Astrocyte (in vitro differentiated cells and primary cell): ENCODE measurements around the gene SETD2.

Source experiments
- EZH2 ChIP-seq: IDR thresholded peaks from 2 replicates; pipeline ENCODE4 v1.6.1; 2012; ENCODE audit warnings: mild to moderate bottlenecking, low read length, inconsistent platforms; ENCODE audit not compliant: insufficient read depth
- TF ChIP-seq, protein P1 (sequence below): IDR thresholded peaks from 2 replicates; pipeline ENCODE4 v1.5.1; 2011; ENCODE audit warnings: low read depth, mild to moderate bottlenecking, inconsistent platforms, low read length, moderate library complexity; ENCODE audit not compliant: insufficient read depth

DNA sequence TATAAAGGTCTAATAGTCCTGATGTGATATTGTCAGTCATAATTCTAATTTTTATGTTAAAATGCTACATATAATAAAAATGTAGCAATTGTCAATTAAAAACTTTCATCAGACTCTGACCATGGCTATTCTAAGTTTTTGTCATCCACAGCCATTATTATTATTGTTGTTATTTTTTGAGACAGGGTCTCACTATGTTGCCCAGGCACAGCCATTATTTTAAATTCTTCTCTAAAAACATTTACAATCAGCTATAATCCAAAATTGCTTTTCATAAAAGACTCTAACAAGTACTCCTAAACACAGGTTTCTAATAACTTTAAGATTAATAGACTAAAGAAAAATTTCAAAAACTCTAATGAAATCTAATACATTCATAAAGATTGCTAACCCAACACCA, 41.0 kb upstream of the SETD2 start:
- TF ChIP-seq, protein P1, sequence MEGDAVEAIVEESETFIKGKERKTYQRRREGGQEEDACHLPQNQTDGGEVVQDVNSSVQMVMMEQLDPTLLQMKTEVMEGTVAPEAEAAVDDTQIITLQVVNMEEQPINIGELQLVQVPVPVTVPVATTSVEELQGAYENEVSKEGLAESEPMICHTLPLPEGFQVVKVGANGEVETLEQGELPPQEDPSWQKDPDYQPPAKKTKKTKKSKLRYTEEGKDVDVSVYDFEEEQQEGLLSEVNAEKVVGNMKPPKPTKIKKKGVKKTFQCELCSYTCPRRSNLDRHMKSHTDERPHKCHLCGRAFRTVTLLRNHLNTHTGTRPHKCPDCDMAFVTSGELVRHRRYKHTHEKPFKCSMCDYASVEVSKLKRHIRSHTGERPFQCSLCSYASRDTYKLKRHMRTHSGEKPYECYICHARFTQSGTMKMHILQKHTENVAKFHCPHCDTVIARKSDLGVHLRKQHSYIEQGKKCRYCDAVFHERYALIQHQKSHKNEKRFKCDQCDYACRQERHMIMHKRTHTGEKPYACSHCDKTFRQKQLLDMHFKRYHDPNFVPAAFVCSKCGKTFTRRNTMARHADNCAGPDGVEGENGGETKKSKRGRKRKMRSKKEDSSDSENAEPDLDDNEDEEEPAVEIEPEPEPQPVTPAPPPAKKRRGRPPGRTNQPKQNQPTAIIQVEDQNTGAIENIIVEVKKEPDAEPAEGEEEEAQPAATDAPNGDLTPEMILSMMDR: no peak
- TF ChIP-seq EZH2: no peak
